Stimulated activated CD4-positive, alpha-beta T cell treated with anti-CD3 and anti-CD28 coated beads, Interleukin-1b, Interleukin-23, amount 100 ng/mL, for 4 hours (primary cell): Measurements from ENCODE around the gene HK2.
A peak's percentile ranks its signal among the peaks of the same experiment; 100 is the strongest.
"Not testable (repeated sequence)": the region's sequence is repeated elsewhere in the genome, so short reads cannot be mapped to it uniquely, and the experiment has no call there.

Experiments used
- DNase-seq, 2 donors: peaks; one replicate each; pipeline ENCODE4 v3.0.0-alpha.2; 2020; ENCODE audit warnings: low read depth in 2 of 2

The HK2 gene

DNA sequence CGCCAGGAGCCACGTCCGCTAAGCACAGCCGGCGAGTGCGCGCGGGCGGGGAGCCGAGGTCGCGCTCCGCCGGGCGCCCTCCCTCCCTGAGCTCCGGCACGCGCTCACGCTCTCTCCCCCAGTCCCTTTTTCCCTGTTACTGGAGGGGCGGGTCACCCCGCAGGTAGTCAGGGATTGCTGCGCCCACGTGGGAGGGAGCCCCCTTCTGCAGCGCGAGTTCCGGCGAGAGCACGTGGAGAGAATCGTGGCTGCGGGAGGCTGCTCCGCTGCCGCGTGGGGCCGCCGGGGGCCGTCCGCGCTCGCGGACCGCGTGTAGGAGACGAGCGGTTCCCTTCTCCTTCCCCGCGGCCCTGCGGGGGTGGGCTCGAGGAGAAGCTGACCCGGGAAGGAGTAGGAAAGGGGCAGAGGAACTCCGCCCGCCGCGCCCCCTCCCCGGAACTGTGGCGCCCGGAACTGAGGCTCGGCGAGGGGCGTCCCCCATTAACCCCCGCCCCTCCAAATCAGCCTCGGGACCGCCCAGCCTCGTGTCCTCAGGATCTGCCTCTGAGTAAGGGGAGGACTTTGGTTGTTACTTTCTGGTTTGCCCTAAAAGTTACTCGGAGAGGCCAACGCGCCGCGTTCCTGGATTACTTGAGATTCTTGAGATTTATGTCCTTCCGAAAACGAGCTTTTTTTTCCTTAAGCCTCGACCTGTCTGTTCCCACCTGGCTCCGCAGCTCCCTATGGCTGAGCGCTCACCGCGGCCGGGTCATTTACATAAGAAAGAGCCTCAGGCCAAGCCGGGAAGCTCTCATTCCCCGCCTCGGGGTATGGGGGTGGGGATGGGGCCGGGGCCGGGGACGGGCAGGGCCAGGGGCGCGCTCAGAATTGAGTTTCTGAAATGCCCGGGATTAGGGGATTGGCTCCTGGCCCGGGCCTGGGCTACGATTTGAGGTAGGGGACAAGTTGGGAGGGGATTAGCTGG, 1.1 kb downstream of the HK2 start:
- DNase-seq, result peak; percentile 69 to 78

DNA sequence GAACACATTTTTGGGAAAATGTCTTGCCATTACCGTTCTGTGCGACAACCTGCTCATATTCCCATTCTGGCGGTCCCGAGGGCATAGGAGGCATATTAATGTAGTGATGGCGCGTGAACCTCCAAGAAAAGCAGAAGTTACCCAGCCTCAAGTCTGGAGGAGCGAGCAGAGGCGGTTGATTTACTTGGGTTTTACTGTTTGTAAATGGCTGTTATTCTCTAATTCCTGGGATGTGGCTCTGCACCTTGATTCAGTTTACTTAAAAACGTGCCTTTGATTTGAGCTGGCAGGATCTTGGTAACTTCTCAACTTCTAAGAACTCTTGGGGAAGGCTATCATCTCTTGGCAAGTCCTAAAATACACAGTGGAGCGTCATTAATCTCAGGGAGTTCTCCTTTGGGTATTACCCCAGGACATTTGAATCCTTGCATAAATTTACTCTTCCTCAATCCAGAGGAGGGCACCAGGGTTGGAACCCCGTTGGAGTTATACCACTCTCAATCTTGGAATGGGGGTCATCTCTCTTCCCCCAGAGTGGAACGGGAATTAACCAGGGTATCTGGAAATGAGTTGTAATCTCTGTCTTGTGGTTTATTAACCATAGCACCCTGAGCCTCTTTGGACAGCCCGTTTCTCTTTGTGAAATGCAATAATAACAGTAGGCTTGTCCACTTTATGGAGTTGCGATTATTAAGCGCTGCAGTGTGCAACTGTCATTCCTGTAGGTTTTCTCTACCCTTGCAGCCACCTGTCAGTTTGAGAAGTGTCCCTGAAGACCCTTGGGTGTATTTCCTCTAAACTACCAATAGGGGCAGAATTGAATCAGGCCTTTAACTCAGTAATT, 2.1 kb downstream of the HK2 start:
- no peak for DNase-seq

DNA sequence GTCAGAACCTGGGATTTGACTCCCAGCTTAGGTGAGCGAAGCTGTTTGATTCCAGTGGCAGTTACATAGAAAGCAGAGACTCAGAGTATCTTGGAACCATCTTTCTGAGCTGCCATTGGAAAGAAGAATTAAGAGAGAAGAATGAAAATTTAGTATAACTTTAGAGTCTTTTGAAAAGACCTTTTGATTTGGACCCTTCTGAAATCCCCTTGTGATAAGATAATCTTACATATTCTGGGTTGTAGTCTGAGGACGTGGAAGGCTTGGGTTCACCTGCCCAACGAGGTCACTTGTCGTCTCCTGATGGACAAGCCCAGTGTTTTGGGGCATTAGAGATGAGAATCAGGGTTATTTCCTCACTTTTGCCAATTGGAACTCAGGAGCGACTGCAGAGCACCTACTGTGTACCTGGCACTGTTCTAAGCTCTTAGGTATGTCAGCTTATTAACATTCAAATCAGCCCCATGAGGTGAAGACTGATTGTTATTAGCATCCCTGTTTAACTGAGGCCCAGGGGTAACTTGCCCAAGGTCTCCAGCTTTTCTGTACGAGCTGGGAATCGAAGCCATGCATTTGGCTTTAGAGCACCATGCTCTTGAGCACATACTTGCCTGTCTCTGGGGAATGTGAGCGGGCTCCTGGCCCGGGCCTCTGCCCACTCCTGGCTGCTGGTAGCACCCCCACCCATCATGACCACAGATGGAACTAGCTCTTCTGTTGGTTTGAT, 2.9 kb downstream of the HK2 start:
- no peak for DNase-seq

DNA sequence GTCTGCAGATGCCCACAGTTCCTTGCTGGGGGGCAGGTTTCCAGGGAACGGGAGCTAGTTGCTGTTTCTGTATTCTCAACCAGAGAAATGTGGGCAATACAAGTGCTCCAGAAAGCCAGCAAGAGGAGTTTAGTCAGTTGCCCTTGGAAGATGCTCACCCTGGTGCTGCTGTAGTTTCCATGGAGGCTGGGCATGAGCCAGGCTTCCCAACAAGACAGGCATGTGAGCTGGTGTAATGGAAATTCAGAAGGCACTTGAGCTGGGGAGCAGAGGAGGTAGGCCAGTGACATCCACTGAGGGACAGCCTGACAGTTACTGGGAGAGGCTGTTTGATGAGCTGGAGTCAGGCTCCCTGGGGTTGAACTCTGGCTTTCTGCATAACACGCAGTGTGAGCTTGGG, 7.7 kb downstream of the HK2 start:
- no peak for DNase-seq

DNA sequence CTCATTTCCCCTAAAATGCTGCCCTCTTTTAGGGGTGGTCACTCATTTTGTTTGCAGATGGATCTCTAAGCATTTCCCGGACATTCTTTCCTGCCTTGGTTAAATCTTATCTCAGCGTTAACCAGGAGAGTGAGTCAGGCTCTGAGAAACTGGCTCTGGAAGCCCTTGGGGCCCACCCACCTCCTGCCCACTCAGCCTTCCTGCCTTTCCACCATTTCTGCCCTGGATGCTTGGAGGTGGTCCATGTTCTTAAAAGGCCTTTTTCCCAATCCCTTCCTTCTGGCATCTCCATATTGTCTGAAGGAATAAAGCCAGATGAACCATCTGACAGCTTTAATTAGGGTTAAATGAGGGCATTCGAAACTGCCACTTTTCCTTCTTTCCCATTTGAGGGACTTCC, 9.5 kb downstream of the HK2 start:
- DNase-seq, result no peak

DNA sequence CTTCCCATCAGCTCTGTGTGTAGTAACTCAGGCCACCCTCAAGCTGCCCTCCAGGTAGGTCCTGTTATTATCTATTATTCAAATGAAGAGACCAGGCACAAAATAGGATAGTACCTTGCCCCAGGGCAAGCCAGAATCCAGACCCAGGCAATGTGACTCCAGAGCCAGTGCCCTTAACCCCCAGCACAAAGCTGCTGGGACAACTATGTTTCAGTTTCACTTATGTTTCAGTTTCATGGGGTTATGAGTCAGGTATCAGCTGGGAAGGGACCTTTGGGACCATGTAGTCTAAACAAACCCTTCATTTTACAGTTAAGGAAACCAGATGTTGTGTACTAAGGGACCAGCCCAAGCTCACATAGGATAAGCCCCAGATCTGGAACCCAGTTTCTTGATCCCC, 10.0 kb downstream of the HK2 start:
- DNase-seq, result peak in 1 of 2 donors; percentile 22

DNA sequence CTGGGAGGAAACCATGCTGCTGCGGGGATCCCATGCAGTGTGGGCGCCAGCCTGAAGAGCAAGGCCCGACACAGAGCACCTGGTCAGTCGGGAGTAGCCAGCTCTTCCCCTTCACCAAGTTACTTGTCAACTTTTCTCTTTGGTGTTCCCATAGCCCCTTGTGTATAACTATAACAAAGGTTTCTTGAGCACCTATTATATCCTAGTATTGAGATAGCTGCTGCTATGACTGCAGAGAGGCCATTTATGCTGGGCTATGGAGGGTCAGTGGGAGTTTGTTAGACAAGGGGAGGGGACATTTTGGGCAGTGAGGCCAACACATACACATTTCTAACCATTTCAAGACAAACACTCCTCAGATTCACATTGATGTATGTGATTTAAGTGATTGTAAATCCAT, 10.8 kb downstream of the HK2 start:
- DNase-seq, result no peak

DNA sequence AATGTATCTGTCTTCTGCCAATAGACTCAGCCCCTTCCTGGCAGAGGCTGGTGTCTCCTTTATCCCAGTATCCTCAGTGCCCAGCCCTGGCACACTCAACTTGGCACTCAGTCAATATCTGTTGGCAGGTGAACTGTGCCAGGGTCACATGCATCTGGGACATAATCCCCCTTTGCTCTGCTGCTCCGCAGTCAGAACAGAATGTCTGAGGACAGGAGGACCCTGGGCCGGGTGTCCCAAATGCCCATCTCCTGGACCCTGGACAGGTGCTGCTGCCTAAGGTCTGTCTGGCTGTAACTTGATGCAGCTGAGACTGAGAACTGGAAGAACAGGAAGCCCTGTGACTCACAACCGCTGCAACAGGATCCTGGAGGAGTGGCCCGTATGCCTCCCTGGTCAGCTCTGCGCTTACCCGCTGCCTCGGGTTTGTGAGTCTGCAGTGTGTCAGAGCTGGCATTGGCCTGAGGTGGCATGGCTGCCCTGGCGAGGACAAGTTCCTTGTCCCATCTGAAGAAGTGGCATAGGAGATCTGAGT, 11.4 kb downstream of the HK2 start:
- DNase-seq, result no peak

DNA sequence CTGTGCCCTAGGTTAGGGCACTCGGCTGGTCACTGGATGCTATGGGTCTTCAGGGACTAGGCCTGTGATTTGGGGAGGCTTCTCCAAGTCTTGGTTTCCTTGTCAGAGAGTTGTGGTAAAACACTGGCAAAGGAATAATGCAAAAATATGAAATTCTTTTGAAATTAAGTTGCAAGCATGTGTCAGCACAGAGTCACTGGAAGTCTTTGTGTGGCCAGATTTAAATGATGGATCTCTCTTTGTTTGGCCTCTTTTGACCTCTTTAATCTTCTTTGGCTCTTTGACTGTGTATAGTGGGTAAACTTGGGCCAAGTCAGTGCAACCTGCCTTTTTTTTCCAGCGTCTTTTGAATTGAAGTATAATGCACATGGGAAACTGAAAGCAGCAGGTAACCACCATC, 12.1 kb downstream of the HK2 start:
- no peak for DNase-seq

DNA sequence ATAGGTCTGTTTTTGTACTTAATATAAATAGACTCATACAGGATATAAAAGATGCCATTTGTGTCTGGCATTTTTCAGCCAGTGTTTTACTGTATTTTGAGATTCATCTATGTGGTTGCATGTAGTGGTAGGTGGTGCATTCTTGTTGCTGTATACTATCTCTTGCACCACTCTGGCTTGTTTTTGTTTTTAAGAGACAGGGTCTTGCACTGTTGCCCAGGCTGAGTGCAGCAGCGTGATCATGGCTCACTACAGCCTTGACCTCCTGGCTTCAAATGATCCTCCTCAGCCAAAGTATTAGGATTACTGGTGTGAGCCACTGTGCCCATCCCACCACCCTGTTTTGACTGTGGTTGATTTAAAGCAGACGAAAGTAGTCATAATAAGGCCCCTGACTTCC, 12.6 kb downstream of the HK2 start:
- DNase-seq, result no peak

DNA sequence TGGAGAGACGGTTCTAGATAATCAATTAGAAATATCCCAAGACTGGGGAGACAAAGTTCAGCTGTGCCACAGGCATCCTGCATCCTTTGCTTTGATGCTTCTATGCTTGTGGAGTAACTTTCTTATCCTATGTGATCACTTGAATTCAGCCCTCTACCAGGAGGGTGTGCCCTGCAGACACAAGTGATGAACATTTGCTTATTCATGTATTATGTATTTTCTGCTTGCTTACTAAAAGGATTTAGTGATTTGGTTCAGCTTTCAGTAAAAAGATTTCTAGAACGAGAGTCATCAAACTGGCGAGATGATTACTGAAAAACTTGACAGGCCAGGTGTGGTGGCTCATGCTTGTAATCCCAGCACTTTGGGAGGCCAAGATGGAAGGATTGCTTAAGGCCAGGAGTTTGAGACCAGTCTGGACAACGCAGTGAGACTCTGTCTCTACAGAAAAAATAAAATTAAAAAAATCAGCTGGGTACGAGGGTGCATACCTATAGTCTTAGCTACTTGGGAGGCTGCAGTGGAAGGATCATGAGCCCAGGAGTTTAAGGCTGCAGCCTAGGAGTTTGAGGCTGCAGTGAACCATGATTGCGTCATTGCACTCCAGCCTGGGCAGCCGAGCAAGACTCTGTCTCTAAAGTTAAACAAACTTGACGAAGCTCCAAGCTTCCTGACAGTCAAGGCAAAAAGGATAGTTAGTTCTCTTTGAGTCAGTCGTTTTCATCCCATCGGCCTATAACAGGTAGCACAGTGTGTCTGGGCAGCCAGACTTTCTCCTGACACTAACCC, 13.3 kb downstream of the HK2 start:
- no peak for DNase-seq

DNA sequence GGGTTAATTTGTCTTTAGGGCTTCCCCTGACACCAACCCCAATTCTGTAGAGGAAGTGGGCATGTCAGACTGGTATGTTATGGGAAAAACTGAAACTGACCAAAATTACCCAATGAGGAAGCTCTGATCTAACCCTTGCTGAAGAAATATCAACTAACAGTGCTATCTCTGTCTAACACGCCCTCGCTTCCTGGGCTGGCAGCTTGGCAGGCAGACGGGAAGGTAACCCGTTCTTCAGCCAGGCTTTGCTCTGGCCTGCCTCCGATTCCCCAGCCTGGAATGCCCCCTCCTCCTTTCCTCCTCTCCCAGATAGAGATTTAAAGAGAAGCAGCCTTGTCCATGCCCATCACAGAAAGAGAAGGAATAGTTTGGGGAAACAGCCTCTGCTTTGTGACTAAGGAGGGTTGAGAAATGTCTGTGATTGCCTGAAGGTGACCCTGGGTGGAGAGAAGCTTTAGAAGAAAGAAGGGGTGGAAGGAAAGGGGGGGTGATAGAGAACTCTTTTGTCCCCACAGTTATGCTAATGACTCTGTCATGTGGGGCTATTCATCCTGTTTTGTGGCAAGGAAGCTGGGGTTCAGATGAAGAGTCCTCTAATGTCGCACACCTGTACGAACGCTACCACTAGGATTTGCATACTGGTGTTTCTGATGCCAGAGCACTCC, 15.4 kb downstream of the HK2 start:
- no peak for DNase-seq

DNA sequence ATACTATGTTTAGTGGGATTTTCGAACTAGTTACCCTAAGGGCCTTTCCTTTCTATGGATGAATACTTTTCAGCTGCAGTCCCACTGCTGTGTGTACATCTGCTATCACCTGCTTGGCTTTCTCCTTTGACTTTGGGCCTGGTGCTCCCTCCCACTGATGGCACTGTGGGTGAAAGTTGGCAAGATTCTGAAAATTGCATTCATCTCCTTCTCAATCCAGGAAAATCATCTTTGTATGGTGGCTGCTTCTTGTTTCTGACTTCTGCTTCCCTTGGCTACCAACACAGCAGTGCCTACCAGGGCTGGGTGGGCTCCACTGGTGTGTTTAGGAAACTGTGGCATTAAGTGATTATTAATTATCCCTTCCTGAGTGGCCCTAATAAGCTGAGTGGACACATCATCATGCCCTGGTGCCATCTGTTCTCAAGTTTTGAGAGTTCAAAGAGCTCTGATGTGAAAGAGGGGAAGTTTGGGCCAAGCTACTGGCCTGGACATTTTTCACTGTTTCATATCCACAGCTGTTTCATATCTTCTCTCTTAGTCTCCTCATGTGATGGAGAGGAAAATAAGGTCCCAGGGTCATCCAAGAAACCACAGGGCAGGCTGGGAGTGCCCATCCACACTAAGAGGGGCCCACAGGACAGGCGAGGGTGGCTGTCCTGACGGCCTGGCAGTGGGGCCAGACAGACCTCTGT, 16.7 kb downstream of the HK2 start:
- no peak for DNase-seq

DNA sequence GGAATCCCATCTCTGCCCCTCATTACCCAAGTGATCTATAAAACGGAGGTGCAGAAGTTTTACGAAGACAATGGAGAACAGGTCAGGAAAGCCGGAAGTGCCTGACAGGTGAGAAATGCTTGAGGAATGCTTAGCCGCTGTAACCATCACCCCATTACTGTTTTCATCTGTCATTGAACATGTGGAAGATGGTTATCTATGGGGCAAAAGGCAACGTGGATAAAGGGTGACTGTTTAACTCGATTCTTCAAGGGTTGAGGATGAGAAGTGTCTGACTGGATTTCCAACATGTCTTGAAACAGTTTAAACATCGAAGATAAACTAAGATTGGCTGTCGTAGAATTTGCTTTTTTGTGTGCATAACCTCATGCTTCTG, 17.3 kb downstream of the HK2 start:
- no peak for DNase-seq

DNA sequence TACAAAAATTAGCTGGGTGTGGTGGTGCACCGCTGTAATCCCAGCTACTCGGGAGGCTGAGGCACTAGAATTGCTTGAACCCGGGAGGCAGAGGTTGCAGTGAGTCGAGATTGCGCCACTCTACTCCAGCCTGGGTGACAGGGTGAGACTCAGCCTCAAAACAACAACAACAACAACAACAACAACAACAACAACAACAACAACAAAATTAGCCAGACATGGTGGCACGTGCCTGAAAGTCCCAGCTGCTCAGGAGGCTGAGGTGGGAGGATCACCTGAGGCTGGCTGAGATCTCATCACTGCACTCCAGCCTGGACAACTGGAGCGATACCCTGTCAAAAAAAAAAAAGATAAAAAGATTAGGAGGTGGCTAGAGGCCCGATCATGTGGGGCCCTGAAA, 19.4 kb downstream of the HK2 start:
- not testable (repeated sequence) for DNase-seq

DNA sequence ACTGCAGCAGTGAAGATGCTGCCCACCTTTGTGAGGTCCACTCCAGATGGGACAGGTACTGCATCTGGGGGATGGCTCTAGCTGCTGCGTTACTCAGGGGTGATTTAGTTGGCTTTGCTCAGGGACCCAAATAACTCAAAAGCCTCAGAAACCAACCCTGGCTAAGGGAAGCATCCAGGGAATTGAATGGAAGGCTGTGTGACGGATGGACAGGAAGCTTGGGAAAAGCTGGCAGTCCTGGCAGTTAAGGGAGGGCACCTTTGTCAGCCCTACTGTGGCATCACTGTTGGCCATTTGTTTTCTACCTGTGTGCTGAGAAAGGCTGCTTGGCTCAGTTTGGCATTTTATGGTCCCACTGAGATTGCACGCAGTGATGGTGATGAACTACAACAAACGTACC, 20.5 kb downstream of the HK2 start:
- DNase-seq, result no peak

DNA sequence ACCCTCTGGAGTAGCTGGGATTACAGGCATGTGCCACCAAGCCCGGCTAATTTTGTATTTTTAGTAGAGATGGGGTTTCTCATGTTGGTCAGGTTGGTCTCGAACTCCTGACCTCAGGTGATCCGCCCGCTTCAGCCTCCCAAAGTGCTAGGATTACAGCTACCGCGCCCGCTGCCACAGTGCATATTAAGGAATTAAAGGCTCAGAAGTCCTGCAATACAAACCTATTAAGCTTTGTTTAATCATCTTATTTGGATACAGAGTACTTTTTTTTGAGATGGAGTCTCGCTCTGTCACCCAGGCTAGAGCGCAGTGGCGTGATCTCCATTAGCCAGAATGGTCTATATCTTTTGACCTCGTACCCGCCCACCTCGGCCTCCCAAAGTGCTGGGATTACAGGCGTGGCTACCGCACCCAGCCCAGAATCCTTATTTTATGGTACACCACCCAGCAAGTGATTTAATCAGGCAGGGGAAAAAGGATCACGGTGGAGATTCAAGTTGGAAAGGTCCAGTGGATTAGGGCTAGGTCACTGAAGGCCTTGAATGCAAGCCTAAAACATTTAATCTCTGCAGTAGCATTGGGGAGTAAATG, 21.3 kb downstream of the HK2 start:
- not testable (repeated sequence) for DNase-seq

DNA sequence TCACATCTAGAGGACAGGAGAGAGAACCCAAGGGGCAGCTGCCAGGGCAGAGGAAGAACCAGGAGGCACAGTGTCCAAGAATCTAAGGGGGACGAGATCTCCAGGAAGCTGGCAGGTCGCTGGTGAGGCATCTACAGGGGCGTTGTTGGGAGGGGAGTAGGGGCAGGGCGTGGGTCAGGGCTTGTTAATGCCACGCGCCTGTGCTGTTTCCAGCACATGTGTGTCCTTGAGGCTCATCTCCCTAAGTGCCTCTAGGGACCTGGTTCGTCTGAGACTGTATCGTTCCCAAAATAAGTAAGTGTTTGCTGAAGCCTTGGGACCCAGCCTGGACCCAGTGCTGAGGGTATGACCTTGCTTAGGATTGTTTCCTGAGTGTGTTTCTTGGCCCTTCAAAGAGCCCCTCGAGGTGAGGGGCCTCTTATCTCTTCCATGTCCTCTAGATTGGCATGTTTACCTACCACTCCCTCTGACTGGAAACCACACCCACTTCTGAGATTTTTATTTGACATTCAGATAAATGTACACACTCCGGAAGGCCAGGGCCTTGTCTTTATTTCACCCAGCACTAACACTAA, 22.2 kb downstream of the HK2 start:
- DNase-seq, result no peak

DNA sequence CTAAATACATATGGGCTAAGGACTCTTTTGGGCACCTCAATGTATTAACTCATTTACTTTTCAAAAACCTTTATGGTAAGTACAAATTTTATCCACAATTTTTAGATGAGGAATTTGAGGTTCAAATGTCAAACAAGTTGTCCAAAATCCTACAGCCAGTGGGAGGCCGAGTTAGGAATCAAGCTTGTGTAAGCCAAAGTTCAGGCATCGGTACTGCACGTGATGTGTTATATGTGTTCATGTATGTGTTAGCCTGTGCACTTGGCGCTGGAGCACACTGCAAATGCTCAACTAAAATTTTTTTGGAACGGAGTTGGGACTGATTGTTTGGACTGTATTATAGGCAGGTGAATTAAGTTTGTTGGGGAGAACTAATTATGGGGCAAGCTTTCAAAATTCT, 22.7 kb downstream of the HK2 start:
- DNase-seq, result no peak
